Ecto neural progenitor cell (in vitro differentiated cells): ENCODE measurements around the gene WDR88.
"Not testable (repeated sequence)": the region's sequence is repeated elsewhere in the genome, so short reads cannot be mapped to it uniquely, and the experiment has no call there.

Experiments used
- DNase-seq: peaks from one replicate; pipeline ENCODE4 v3.0.0-alpha.2; 2018; ENCODE audit warnings: low spot score

Gene WDR88

DNA sequence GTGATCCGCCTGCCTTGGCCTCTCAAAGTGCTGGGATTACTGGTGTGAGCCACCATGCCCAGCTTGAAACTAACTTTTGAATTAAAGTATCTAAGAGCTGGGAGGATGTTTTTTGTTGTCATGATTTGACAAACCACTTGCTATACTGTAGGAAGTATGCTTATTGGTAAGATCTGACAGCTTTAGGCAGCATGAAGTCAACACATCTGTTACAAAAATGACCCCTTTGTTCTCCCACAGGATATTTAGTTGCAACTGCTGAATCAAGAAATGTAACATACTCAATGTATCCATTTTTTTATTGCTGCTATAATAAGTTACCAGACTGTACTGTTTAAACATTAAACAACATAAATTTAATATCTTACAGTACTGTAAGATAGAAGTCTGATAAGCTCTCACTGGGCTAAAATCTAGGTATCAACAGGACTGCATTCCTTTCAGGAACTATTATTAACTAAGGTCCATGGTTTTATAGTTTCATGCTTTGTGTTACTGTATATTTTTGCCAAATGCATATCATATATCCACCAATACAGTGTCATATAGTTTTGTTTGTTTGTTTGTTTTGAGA is 39.4 kb downstream of the WDR88 start:
- DNase-seq, result no peak

DNA sequence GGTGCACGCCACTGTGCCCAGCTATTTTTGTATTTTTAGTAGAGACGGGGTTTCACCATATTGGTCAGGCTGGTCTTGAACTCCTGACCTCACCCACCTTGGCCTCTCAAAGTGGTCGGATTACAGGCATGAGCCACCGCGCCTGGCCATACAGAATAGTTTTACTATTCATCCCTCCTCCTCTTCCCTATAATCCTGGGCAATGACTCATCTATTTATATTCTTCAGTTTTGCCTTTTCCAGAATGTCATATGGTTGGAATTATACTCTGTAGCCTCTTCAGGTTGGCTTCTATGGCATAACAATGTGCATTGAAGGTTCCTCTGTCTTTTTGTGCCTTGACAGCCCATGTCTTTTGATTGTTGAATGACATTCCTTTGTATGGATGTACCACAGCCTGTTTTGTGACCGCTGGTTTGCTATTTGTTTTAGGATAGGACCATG is 40.0 kb downstream of the WDR88 start:
- no peak for DNase-seq

DNA sequence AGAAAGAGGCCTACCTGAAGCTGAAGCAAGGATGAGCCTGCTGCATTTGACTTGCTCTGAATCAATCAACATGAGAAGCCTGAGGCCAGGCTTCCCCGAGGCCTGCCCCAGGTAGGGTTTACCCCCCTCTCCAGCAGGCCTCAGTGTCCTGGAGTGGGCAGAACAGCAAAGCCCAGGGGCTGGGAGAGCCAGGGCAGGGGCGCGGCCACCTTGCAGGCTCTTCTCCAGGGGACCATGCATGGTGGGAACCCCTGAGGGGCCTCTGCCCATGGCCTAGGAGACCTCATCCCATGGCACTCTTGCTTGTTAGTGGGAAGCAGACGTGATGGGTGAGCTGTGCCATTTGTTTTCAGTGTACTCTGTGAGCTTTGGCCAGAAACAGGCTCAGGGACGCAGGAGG is 42.3 kb downstream of the WDR88 start:
- DNase-seq, result no peak

DNA sequence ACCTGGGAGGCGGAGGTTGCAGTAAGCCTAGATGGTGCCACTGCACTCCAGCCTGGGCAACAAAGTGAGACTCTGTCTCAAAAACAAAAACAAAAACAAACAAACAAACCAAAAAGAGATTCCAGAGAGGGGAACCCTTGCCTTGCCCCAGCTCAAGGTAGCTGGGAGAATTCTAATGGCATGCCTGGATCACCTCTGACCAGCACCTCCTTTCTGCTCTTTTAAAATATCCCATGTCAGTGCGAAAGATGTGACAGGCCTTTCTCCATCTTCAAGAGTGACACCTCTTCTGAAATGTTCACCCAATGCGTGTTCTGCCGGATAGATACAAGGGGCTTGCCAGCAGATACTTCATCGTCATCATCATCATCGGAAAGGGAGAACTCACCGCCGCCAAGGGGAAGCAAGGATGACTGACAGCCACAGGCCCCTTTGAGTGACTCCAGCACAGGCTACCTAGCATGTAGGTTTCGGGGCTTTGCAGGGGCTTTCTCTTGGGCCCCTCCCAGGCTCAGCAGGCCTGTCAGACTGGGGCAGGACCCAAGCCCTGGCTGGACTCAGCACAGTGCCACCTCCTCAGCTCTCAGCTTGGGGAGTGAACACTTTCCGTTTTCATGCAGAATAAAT is 43.4 kb downstream of the WDR88 start:
- no peak for DNase-seq

DNA sequence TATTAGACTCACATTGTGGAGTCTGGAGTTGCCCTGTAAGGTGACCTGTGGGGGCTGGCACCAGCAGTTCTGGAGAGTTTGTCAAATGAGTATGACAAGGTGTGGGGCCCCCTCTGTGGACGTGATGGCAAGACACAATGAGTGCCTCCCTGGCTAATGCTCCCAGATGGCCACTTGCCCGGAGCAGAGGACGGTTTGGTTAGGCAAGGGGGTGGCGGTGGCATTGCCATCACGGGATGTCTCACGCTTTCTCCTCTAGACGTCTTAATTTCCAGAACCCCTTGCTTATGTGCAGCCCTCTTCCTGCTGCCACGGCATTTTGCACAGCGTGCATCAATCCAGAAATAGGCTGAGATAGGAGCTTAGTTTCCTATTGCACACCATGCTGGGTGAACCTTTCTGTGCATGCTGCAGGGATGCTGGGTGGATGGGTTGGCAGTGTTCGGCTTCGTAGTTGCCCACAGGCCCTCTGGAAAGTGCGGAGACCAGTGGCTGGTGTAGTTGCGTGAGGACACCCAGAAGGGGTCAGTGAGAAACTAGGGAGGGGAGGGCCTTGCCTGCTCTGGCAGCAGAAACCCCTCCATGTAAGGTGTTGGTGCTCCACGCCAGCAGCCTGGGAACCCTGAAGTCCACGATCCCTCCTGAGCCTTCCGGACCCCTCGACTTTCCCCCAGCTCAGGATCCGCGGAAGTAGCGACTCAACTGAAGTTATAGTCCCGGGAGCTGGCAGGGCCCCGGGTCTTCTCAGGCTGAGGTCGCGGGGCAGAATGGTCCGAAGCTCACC is 44.2 kb downstream of the WDR88 start:
- no peak for DNase-seq

DNA sequence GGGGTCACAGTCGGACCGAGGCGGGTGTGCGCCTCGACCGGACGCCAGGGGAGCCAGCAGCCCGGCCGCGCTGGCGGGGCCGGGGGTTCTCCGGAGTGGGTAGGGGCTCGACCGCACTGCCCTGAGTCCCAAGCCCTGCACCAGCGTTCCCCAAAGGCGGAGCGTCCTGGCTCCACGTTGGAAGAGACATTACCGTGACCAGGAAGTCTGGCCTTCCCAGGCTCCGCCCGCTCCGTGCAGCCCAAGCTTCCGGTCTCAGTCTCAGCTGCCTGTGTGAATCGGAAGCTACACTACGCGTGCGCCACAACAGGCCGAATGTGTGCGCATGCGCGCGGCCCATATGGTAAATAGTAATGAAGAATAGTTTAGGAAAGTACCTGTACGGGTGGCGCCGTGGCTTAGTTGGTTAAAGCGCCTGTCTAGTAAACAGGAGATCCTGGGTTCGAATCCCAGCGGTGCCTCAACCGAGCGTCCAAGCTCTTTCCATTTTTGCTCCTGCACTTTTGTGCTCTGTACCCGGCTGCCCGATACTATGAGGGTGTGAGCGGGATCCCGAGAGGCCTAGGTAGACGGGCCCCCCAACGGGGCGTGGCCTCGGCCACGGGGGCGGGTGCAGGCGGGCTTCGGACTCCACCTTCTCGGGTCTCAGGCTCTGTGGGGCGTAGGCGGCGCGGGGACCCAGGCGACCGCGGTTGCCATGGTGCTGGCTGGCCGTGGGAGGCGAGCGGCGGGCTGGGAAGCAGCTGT is 44.9 kb downstream of the WDR88 start:
- peak; percentile 100 for DNase-seq

DNA sequence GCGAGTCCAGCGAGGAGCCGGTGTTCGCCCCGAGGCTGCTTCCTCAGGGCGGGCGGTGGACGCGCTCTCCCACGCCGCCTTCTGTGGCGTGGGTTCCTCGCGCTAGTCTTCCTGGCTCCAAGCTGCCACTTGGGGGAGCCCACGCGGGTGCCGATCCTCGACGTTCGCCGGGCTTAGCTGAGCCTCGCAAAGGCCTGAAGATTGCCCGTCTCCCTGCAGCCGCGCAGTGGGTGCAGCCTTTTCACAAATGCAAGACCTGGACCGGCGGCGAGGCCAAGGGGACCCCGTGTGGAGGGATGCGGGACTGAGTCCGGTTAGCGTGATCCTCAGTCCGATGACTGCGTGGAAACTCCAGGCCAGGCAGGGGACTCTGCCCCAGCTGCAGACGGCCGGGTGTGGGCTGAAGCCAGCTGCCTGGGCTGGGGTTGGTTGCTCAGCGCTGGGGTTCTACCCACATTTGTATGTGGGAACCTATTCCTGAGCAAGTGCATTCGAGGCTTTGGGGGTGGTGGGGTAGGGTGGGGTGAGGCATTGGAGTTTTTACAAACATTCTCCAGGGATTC is 45.6 kb downstream of the WDR88 start:
- DNase-seq, result no peak

DNA sequence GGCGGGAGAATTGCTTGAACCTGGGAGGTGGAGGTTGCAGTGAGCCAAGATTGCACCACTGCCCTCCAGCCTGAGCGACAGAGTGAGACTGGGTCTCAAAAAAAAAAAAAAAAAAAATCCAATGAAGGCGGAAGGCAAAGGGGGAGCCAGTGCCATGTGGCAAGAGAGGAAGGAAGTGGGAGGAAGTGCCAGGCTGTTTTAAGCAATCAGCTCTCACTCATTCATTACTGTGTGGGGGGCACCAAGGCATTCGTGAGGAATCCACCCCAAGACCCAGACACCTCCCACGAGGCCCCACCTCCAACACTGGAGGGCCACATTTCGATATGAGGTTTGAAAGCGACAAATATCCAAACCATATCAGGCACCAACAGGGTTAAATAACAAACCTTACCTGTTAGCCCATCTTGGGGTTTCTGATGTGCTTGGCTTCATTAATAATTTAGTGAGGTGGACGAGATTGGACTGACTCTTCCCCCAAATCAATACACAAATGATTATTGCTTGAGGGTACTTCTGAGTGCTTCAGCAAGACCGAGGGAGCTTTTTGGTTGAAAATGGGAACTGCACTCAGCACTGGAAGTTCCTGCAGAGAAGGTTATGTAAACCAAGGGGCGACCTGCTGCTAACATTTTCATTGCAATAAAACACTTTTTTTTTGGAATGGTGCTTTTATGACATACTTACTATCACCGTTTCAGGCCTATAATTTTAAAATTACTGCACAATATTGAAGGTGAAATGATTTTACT is 54.7 kb downstream of the WDR88 start:
- DNase-seq, result no peak

DNA sequence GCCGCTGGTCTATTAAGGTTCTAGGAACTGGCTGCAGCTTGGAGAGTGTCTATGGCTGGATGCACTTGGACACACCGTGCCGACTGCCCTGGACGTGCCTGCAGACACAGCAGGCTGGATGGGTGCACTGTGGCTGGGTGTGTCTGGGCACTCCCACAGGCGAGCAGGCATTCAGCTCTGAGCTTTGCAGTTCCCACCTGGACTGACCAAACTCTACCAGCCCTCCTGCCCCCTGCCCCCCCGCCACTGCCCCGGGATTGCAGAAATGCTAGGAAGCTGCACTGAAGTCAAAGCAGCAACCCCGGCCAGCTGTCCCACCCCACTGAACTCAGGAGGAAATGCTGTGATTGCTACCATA is 55.2 kb downstream of the WDR88 start:
- DNase-seq, result no peak

DNA sequence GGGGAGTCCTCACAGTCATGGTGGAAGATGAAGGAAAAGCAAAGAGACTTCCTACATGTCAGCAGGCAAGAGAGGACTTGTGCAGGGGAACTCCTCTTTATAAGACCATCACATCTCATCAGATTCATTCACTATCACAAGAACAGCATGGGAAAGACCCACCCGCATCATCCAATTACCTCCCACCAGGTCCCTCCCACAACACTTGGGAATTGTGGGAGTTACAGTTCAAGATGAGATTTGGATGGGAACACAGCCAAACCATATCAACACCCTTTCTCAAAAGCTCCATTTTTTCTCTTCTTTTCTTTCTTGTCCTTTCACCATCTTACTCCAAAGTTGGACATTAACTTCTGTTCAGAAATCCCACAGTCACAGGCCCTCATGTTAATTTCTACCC is 57.5 kb downstream of the WDR88 start:
- DNase-seq, result no peak

DNA sequence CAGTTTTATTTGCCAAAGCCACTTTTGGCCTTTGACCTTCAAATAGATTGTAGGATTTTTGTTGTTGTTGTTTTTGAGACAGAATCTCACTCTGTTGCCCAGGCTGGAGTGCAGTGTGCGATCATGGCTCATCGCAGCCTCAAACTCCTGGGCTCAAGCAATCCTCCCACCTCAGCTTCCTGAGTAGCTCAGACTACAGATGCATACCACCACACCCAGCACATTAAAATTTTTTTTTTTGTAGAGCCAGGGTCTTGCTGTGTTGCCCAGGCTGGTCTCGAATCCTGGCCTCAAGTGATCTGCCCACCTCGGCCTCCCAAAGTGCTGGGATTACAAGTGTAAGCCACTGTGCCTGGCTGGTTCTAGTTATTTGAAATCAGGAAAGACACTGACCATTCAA is 59.2 kb downstream of the WDR88 start:
- DNase-seq, result not testable (repeated sequence)

DNA sequence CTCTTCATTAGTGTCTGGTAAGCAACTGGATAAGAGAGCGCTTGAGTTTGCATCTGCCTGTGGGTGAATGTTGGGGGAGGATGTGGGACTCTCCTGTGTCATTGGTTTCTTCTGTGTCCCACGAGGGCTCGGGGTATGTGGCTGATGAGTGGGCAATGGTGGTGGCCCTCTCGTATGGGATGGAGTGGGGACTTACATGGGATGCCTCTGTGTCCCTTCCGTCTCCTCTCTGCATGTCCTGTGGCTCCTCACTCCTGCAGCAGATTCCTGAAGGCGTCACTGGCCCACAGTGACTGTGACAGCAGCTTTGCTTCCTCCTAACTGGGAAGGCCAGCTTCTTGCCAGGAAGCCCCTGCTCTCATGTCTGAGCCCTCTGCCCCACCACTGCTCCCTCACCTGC is 59.6 kb downstream of the WDR88 start:
- no peak for DNase-seq

DNA sequence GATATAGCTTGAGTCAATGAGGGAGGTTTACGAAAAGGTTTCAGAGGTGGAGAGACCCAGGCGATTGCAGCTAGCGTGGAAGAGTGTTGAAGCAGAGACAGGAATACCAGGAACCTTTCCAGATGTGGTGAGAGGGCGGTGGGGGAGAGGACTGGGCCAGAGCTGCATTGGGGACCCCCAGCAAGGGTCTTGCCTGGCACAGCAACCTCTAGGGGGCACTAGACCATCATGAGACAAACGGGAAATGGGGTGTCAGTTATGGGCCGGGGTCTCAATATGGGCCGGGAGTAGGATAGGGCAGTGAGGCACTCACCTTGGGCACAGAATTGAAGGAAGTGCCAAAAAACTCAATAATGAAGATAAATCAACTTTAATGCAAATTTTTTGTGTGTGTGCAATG is 60.1 kb downstream of the WDR88 start:
- no peak for DNase-seq

DNA sequence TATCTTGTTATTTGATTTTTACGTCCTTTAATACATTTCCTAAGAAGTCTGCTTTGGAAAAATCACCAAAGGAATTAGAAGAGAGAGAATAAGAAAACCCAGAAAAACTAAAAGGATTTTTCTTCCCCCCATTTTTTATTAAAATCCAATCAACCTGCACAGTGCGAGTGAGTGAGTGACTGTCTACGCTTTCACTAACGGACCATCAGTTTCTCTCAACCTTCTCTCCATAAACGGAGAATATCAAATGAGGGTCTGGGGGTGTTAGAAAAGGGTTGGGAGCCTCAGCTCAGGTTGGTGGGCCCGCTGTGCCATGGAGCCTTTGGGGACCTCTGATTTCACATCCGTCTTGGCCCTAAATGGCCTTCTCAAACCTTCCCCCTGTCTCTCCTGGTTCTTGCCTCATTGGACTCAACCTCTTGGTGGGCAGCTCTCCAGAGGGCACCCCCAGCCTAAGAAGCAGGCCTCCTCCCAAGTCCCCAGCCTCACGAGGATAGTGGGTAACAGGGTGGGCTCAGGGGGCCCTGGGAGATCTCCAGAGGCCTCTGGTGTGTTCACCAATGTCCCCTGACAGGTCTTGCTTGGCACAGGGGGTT is 61.5 kb downstream of the WDR88 start:
- no peak for DNase-seq

DNA sequence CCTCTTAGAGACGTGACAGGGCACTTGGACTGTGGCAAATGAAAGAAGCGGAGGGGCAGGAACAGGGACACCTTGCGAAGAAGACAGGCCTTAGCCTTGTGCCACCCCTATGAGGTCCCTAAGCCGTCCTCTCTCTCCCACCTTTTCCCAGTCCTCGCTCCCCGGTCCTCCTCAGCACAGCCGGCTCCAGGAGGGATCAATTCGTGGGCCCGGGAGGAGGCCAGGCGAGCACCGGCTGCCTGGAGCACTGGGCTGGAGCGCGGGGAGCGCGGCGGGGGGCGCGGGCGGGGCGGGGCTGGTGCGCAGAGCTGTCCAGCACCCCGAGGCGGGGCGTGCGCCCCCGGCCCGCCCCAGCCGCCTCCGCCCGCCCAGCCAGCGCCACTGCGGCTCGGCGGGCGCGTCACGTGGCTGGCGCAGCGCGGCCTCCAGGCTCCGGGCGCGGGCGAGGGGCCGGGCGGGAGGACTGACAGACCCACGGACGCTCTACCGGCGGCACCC is 62.0 kb downstream of the WDR88 start, which contains the start of gene LRP3:
TSS of gene LRP3 (plus strand) at position 466 of the 498 bp plus-strand sequence. CDS start 456 bp downstream, outside the sequence.
- DNase-seq, result peak; percentile 71

DNA sequence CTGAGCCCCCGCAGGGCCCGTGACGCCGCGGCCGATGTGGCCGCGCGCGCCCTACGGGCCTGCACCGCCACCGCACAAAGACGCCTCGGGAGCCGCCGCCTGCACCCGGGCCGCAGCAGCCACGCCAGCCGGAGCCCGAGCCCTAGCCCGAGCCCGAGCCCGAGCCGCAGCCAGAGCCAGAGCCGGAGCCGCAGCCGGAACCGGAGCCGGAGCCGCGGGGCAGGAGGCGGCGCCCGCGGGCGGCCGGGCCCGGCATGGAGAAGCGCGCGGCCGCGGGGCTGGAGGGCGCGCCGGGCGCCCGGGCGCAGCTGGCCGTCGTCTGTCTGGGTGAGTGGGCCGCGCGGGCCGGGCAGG is 62.6 kb downstream of the WDR88 start:
- no peak for DNase-seq

DNA sequence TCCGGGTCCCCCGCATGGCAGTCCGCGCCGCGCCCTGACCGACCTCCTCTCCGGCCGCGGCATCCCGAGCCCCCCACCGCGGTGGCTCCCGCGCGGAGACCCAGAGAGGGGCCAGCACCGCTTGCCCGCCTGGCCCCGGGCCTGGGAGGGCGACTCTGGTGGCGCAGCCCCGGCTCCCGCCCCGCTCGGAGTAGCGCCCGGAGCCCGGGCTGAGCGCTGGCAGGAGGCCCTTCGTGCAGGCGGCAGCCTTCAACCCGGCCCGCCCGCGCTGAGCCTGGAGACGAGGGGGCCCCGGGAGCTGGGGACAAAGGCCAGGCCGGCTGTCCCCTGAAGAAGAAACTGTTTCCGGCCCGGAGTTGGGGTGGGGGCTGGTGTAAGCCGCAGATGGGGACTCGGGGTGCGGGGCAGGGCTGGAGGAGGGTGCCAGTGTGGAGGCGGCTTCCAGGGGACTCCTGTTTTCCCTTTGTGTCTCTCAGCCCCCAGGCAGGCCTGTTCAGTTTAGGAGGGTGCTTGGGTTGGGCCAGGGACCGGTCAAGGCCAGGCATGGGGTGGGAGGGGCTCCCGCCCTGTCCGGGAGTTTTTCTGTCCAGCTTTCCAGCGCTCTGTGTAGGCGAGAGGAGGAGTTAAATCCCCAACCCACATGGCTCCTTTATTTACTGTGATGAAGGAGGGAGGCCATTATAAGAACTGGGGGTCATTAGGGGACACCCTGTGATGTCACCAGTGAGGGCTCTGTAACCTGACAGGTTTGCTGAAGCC is 63.2 kb downstream of the WDR88 start:
- no peak for DNase-seq

DNA sequence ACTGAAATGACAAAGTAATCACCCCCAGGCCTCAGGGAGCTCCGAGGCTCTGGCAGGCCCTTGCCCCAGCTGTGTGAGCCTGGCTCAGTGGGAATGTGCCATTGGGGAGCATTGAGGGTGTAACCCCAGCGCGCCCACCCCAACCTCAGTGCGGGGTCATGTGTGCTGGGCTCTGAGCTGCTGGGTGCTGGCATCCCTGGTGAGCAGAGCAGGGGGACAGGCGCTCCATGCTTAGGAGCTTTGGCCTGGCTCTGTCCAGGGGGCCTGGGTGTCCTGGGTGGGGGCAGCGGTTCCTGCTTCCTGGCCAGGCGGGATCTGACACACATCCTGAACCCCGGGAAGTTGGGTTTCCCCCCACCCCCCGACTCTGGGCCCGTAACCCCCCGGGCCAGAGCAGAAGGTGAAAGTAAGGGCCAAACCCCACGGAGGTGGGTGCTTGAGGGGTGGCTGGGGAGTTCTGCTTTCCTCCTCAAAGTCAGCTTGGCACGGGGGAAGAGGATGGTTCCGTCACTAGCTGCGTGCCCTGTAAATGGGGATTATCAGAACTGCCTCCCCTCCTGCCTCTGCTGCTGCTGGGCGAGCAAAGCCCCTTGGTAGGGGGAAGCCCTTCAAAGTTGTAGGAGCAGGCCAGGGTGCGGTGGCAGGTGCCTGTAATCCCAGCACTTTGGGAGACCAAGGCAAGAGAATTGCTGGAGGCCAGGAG is 63.9 kb downstream of the WDR88 start:
- DNase-seq, result no peak

DNA sequence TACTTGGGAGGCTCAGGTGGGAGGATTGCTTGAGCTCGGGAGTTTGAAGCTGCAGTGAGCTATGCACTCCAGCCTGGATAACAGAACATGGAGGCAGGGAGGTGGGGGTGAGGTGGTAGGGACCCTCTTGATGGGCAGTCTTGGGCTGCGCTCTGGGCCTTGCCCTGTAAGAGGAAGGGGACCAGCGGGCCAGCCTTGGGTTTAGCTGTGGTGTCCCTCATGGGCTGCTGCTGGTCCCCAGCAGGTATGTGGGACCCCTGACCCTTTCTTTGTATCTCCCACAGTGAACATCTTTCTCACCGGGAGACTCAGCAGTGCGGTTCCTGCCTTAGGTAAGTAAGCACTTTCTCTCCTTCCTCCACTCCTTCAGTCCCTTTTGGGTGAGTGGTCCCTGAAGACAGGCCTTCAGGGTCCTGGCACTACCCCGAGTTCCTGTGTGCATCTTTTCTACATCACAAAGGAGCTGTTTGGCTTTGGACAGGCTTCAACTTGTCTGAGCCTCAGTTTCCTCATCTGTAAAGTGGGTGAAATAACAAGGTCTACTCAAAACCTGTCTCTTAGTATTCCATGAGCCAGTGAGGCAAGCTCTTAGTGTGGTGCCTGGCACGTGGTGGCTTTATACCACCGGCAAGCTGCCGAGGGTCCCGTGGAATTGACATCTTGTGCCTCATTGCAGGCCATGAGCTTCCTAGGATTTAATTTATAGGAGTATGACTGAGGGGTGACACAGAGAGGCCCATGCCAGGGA is 64.7 kb downstream of the WDR88 start:
- DNase-seq, result no peak
